ENCODE measurements around the gene TOMM6.

The TOMM6 gene

GRCh38 chr6:41787219-41787917, at the start of gene TOMM6:
Gene TOMM6, plus strand, starts transcription at chr6:41787694. Its CDS starts 4 bp downstream, at chr6:41787698.
- peak; percentile 79 for DNase-seq (ENCODE audit: low spot score)

- no peak for DNase-seq (ENCODE audit: low spot score)
Observed at GRCh38 chr6:41739041-41739440, 48.5 kb upstream of the TOMM6 start.

GRCh38 chr6:41740366-41741162, 46.9 kb upstream of the TOMM6 start:
- no peak for DNase-seq (ENCODE audit: low spot score)

- DNase-seq (ENCODE audit: low spot score) = peak; percentile 34
Observed at GRCh38 chr6:41741625-41742490, 45.6 kb upstream of the TOMM6 start.

GRCh38 chr6:41743406-41744235, 43.9 kb upstream of the TOMM6 start:
- no peak for DNase-seq (ENCODE audit: low spot score)

- no peak for DNase-seq (ENCODE audit: low spot score)
Observed at GRCh38 chr6:41744236-41744787, 43.2 kb upstream of the TOMM6 start.

GRCh38 chr6:41746107-41746506, 41.4 kb upstream of the TOMM6 start:
- DNase-seq (ENCODE audit: low spot score) = no peak

GRCh38 chr6:41747256-41748101, 40.0 kb upstream of the TOMM6 start, which contains the start of gene PGC:
Gene PGC, minus strand, starts transcription at chr6:41747397. Its CDS starts 63 bp downstream, at chr6:41747334.
- DNase-seq (ENCODE audit: low spot score) = no peak

GRCh38 chr6:41748102-41748477, 39.4 kb upstream of the TOMM6 start:
- no peak for DNase-seq (ENCODE audit: low spot score)

- DNase-seq (ENCODE audit: low spot score) = no peak
Observed at GRCh38 chr6:41748542-41748941, 39.0 kb upstream of the TOMM6 start.

GRCh38 chr6:41750374-41750773, 37.1 kb upstream of the TOMM6 start:
- DNase-seq (ENCODE audit: low spot score) = no peak

- no peak for DNase-seq (ENCODE audit: low spot score)
Observed at GRCh38 chr6:41755895-41756294, 31.6 kb upstream of the TOMM6 start.

- no peak for DNase-seq (ENCODE audit: low spot score)
Observed at GRCh38 chr6:41756354-41756753, 31.1 kb upstream of the TOMM6 start.

GRCh38 chr6:41757271-41757670, 30.2 kb upstream of the TOMM6 start:
- DNase-seq (ENCODE audit: low spot score) = no peak

- DNase-seq (ENCODE audit: low spot score) = no peak
Observed at GRCh38 chr6:41757931-41758640, 29.4 kb upstream of the TOMM6 start.

- DNase-seq (ENCODE audit: low spot score) = no peak
Observed at GRCh38 chr6:41758641-41759035, 28.9 kb upstream of the TOMM6 start.

GRCh38 chr6:41759106-41759904, 28.2 kb upstream of the TOMM6 start:
- DNase-seq (ENCODE audit: low spot score) = no peak

GRCh38 chr6:41759905-41760579, 27.5 kb upstream of the TOMM6 start:
- no peak for DNase-seq (ENCODE audit: low spot score)

Data from HuH-7 (cell line).